NCI-H1694 (cell line): Measurements from ENCODE around the gene GALNT18.

Experiments
- DNase-seq: peaks from one replicate; lab custom pipeline; 2025; lab: John Stamatoyannopoulos, UW

Gene GALNT18

DNA sequence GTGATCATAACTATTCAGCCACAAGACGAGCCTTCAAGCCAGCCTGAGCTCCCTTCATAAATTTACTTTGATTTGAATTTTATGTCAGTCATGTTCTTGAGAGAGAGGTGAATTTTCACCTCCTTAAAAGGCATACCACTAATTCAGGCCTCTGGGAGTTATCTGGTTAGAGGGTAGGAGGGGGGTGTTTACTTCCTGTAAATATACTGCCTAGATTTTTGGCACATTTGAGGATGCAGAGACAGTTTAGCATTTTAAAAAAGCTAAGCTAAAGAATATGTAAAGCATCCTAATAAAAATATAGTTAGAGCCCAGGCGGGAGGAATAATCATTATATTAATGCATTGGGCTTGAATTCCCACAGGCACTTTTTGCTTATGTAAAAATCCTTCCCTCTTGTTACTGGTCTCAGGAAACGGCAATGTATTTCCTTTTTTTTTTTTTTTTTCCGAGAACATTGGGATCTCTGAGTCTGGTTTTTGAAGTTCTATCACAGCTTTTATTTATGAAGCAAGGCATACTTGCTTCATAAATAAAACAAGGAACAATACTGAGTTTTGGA is 385.2 kb downstream of the GALNT18 start:
- DNase-seq: no peak

DNA sequence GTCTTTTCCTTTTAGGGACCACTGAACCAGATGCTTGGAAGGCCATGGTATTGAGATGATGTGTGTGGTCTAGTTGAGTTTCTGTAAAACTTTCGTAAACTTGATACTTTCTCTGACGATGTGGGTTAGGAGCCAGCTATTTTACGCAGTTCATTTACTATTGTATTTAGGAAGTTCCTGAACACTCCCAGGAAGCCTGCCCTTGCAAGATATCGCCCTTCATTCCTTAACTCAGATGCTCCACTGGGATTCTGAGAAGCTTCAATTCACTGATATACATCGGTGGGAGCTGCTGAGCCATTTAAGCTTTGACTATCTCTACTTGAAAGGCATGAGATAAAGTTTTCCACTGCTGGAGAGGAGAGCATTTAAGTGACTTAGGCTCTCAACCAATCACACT is 390.0 kb downstream of the GALNT18 start:
- DNase-seq: no peak

DNA sequence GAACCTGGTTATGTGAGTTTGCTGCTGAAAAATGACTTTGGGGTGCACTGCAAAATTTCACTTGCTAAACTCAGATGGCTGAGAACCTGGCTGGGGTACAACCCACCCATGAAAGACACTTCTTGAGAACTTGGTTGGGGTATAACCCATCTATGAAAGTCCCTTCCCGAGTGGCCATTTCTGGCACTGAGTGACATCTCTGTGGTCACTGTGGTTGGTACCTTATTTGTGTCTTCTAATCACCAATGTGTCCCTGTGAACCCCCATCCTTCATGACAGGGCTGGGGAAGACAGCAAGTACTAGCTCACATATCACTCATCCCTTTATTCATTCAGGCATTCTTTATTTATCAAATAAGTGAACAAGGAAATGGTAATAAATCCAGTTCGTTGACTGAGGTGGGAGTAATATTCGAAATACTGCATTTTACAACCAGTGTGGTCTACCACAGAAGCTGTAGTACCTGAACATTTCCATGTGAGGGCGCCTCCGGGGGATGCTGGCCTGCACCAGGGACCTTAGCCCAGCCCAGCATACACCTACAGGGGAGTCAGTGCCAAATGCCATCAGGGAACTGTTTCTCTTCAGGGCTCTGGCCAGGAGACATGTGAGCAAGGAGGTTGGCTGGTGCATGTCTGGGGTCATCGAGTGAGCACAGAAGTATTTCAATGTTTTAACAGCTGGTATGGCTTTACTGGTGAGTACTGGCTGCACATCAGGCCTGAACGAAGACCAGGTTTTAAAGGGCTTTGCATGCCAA is 390.8 kb downstream of the GALNT18 start:
- DNase-seq: no peak

DNA sequence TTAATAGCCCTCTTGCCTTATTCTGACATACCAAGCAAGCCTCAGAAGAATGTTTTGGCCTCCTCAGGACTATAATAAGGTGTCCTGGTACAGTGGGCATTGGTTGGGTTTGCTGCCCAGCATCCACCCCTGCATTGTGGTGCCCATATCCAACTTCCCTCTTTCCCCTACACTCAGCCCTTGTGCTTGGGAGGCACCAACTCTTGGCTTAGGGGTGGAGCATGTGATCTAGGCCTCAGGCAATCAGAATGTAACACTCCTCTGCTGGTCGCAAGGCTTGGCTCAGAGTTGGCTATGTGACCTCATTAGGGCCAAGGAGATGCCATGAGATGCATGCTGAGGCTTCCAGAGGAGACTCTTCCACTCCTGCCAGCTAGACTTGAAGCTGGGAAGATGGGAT is 391.7 kb downstream of the GALNT18 start:
- DNase-seq: no peak

DNA sequence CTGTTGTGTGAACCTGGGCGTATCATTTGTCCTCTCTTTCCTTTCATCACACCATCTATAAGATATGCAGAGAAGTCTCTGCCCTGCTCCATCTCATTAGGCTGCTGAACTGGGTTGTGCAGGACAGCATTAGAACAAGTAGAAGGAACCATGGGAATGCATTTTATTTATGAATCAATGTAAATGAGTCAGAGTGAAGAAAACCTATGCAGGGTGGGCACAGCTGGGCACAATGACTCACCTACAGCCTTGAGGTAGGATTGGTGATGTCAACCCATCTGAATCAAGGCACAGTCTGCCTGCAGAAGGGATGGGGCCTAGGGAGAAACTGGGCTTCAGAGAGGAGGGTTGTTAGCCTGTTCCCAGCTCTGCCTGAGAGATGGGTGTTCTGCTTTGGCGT is 392.2 kb downstream of the GALNT18 start:
- no peak for DNase-seq

DNA sequence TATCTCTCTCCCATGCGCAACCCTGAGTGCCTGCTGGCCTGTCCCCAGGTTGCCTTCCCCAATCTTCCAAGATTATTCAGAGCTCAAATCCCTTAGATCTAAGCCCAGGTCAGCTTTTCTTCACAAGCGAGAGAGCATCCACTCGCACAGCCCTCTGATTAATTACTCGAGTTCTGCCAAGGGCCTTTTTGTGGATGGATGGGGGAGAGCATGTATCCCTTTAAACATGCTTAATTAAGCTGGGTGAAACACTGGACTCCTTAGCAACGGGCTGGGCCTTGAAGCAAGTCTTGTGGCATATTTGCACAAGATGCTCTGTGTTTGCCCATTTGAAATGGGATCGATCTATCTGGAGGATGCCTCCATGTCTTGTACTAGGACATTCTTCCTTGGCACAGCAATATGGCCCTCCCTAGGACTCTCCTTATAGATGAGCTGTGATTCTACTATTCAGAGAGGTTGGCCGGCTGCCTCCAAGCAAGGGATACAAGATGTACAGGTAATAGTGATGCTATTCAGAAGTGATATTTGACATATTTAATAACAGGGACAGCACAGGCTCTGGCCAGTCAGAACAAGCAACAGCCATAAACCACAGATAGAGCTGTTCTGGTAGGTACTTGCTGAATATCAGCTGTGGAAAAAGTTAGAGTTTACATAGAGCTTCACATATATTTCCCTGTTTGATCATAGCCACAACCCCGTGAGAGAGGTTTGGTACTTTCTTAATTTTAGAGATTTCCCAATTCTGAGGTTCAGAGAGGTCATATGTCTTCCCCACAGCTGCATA is 394.3 kb downstream of the GALNT18 start:
- no peak for DNase-seq
